HFF-Myc (cell line): ENCODE data around the gene NAALADL2.
"Not testable (repeated sequence)": the region's sequence is repeated elsewhere in the genome, so short reads cannot be mapped to it uniquely, and the experiment has no call there.

Source experiments
- DNase-seq: peaks from one replicate; pipeline ENCODE4 v3.0.0-alpha.2; 2011; ENCODE audit warnings: low read depth; ENCODE audit errors: extremely low read depth
- H3K4me3 ChIP-seq: replicated peaks from 2 replicates; pipeline ENCODE4 v1.5.1; 2011; ENCODE audit warnings: low read depth, mild to moderate bottlenecking, control low read depth, low read length
- CTCF ChIP-seq: IDR thresholded peaks from 2 replicates; pipeline ENCODE4 v1.5.1; 2012; ENCODE audit warnings: mild to moderate bottlenecking, low read depth, low read length, control low read depth; ENCODE audit errors: missing control alignments

The NAALADL2 gene

GRCh38 chr3:175805825-175806224 lies 946.7 kb downstream of the NAALADL2 start:
- TF ChIP-seq CTCF = no peak
- no peak for DNase-seq

DNA sequence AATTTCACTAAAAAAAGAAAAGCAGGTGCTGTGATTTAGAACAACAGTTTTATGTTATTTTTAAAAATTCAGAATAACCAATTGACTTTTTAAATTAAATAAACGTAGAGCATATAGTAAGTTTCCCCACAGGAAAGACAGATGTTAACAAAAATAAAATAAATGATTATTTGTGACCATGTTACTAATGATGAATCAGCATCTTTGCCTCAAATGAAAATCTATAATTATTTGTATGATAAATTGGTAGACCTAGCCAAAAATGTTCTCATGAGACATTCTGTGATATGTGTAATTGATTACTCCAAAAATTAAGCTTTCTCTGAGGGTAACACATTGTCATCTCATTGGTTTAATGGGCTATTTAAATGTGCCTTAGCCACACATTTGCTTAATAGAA lies 948.0 kb downstream of the NAALADL2 start:
- no peak for DNase-seq
- H3K4me3 ChIP-seq = no peak overlapping the region
- no peak for TF ChIP-seq CTCF

More at GRCh38 chr3:175805825-175806224, 946.7 kb downstream of the NAALADL2 start:
- H3K4me3 ChIP-seq = no peak overlapping the region

GRCh38 chr3:175818811-175819464 lies 959.8 kb downstream of the NAALADL2 start:
- DNase-seq = no peak
- no peak for TF ChIP-seq CTCF
- H3K4me3 ChIP-seq = no peak overlapping the region

GRCh38 chr3:175822766-175823491 lies 963.8 kb downstream of the NAALADL2 start:
- not testable (repeated sequence) for H3K4me3 ChIP-seq, DNase-seq

GRCh38 chr3:175825016-175825580 lies 966.0 kb downstream of the NAALADL2 start:
- not testable (repeated sequence) for DNase-seq, H3K4me3 ChIP-seq

- TF ChIP-seq CTCF = no peak
Observed at GRCh38 chr3:175826759-175827158, 967.6 kb downstream of the NAALADL2 start.

DNA sequence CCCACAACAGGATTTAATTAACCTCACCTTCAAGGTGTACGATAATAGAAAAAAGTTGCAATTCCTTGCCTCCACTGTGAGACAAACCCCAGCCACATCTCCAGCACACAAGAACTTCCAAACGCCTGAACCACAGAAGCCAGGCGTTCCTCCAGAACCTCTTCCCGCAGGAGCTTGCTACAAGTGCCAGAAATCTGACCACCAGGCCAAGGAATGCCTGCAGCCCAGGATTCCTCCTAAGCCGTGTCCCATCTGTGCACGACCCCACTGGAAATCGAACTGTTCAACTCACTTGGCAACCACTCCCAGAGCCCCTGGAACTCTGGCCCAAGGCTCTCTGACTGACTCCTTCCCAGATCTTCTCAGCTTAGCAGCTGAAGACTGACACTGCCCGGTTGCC lies 970.7 kb downstream of the NAALADL2 start:
- H3K4me3 ChIP-seq, DNase-seq: not testable (repeated sequence)

More at GRCh38 chr3:175826759-175827158, 967.6 kb downstream of the NAALADL2 start:
- DNase-seq = no peak
- H3K4me3 ChIP-seq = no peak overlapping the region

- not testable (repeated sequence) for DNase-seq, H3K4me3 ChIP-seq
Observed at GRCh38 chr3:175835763-175836162, 976.6 kb downstream of the NAALADL2 start.

DNA sequence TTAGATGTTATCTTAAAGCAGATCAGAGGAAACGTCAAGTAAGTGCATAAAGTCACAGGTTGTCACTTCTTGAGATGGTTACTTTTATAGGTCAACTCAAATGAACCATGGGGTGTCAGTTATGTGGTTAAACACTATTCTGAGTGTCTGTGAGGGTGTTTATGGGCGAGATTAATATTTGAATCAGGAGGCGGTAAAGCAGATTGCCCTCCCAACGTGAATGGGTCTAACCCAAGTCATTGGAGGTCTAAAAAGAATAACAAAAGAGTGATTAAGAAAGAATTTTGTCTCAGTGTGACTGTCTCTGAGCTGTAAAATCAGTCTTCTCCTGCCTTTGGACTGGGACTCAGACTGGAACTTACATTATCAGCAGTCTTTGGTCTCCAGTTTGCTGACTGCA lies 977.5 kb downstream of the NAALADL2 start:
- no peak for DNase-seq
- no peak for TF ChIP-seq CTCF
- no peak overlapping the region for H3K4me3 ChIP-seq
